Gastroesophageal sphincter (tissue), 3 donors: ENCODE measurements around the gene SAYSD1.

Experiments
- CTCF ChIP-seq, 4 experiments: fragments of 200-600 bp in 2 of 4; fragments of 450-650 bp in 2 of 4; sonication (generic) in 1 of 4; IDR thresholded peaks; one replicate each; pipeline ENCODE4 v1.5.1; 2017 to 2019; ENCODE audit warnings: antibody characterized with exemption in 4 of 4, mild to moderate bottlenecking in 2 of 4, moderate library complexity in 2 of 4
- EP300 ChIP-seq: sonication (generic); formaldehyde crosslinking; IDR thresholded peaks from one replicate; pipeline ENCODE4 v1.6.1; 2017; ENCODE audit warnings: antibody characterized with exemption, mild to moderate bottlenecking
- POLR2A ChIP-seq, 2 donors: fragments of 450-650 bp; IDR thresholded peaks; one replicate each; pipeline ENCODE4 v1.6.1; 2017; ENCODE audit warnings: antibody characterized with exemption in 2 of 2, mild to moderate bottlenecking in 2 of 2, moderate library complexity in 1 of 2
- POLR2AphosphoS5 ChIP-seq: sonication (generic); formaldehyde crosslinking; IDR thresholded peaks from one replicate; pipeline ENCODE4 v1.6.1; 2017; ENCODE audit warnings: antibody characterized with exemption

DNA sequence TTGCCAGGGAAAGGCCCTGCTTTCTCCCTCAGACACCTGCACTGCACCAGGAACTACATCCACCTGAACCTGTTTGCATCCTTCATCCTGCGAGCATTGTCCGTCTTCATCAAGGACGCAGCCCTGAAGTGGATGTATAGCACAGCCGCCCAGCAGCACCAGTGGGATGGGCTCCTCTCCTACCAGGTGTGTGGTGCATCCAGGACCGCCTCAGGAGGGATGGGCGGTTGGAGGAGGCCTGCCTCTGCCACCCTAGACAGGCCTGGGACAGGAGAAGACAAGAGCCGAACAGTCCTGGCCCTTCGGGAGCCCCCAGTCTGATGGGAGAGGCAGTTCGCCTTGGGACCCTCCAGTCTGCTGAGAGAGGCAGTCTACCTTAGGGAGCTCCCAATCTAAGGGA lies 42.2 kb downstream of the SAYSD1 start:
- TF ChIP-seq CTCF (IDR thresholded peaks at IDR 0.05) (no peak), EP300 (no peak), POLR2AphosphoS5 (no peak), POLR2A (IDR thresholded peaks at IDR 0.05) (no peak)
